Measurements from ENCODE around the gene MMRN1.

Gene MMRN1

GRCh38 chr4:89981789-89982334, 87.2 kb downstream of the MMRN1 start:
- intact Hi-C loops (cut with DNase I) = no loop called here
- DNase-seq = no peak

- no peak for DNase-seq
- intact Hi-C loops (cut with DNase I) = no loop called here
These were observed 93.6 kb downstream of the MMRN1 start for GRCh38 chr4:89988268-89988667.

- no peak for DNase-seq
- intact Hi-C loops (cut with DNase I) = no loop called here
These were observed 98.1 kb downstream of the MMRN1 start for GRCh38 chr4:89992744-89993143.

GRCh38 chr4:89994176-89994873, 99.7 kb downstream of the MMRN1 start:
- DNase-seq = no peak
- intact Hi-C loops (cut with DNase I) = no loop called here

GRCh38 chr4:89995006-89995405, 100.4 kb downstream of the MMRN1 start:
- intact Hi-C loops (cut with DNase I) = no loop called here
- no peak for DNase-seq

- DNase-seq = no peak
- intact Hi-C loops (cut with DNase I) = no loop called here
These were observed 101.2 kb downstream of the MMRN1 start for GRCh38 chr4:89995814-89996213.

- intact Hi-C loops (cut with DNase I) = no loop called here
- DNase-seq = no peak
These were observed 102.6 kb downstream of the MMRN1 start for GRCh38 chr4:89997171-89997704.

GRCh38 chr4:89998469-89999011, 103.9 kb downstream of the MMRN1 start:
- intact Hi-C loops (cut with DNase I) = no loop called here
- no peak for DNase-seq

GRCh38 chr4:90001023-90001422, 106.4 kb downstream of the MMRN1 start:
- intact Hi-C loops (cut with DNase I) = no loop called here
- DNase-seq = no peak

- no peak for DNase-seq
- intact Hi-C loops (cut with DNase I) = no loop called here
These were observed 107.9 kb downstream of the MMRN1 start for GRCh38 chr4:90002441-90003062.

Measured in posterior cingulate gyrus (tissue), 11 donors.